HG03378 (cell line): ENCODE data around the gene RASD2.
"Not testable (repeated sequence)": the region's sequence is repeated elsewhere in the genome, so short reads cannot be mapped to it uniquely, and the experiment has no call there.

Experiments used
- ATAC-seq: cut with Tn5 transposase; IDR thresholded peaks from one replicate; pipeline ENCODE4 v1.9.1; 2021; ENCODE audit warnings: mild to moderate bottlenecking, moderate library complexity; ENCODE audit not compliant: unreplicated experiment

The RASD2 gene, protein sequence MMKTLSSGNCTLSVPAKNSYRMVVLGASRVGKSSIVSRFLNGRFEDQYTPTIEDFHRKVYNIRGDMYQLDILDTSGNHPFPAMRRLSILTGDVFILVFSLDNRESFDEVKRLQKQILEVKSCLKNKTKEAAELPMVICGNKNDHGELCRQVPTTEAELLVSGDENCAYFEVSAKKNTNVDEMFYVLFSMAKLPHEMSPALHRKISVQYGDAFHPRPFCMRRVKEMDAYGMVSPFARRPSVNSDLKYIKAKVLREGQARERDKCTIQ

DNA sequence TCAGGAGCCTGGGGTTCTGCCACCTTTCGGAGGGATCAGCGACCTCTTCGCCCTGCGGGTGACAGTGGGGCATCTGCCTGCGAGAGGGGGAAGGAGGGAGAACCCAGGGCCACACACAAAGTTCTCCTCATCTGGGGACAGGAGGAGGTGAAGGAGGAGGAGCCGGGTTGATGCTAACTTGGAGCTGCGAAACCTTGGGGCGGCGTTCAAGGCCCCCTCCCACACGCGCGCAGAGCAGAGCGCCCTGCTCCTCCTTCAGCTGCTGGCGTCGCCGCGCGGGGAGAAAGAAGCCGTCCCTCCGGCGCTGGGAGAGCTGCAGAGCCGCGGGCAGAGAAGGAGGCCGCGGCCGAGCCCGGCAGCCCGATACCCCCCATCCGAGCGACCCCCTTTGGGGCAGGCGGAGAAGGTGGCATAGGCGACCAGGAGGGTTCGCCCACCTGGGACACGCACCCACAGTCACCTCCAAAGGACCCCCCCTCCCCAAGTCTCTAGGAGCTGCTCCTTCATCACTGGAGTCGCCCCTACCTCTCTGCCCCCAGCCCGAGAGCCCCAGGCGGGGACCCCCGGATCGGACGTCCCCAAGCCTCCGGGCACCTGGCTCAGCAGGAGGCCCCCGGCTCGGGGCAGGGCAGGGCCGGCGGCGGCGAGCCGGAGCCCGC is at the start of gene RASD2:
Gene RASD2, plus strand, starts transcription at position 237 of the 659 bp plus-strand sequence. CDS start 5,979 bp downstream, outside the sequence.
- ATAC-seq = no peak

DNA sequence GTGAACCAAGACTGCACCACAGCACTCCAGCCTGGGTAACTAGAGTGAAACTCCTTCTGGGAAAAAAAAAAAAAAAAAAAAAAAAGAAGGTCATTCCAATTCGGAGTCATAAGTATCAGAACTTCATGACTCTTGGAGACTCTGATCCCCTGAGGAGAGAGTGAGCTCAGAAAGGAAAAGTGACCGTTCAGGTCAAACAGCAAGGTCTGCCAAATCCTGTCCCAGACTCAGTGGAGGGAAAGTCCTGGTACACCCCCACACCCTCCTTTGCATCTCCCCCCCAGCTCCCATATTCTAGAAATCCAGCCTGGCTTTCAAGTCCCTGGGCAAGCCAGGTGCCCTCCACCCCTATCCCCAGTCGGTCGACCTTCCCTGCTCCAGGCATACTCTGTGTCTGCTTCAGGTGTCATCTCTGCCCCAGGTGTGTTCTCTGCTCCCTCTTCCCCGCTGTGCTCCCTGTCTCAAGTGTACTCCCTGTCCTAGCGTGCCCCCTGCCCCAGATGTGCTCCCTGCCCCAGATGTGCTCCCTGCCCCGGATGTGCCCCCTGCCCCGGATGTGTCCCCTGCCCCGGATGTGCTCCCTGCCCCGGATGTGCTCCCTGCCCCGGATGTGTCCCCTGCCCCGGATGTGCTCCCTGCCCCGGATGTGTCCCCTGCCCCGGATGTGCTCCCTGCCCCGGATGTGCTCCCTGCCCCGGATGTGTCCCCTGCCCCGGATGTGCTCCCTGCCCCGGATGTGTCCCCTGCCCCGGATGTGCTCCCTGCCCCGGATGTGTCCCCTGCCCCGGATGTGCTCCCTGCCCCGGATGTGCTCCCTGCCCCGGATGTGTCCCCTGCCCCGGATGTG is 49.3 kb upstream of the RASD2 start:
- not testable (repeated sequence) for ATAC-seq

DNA sequence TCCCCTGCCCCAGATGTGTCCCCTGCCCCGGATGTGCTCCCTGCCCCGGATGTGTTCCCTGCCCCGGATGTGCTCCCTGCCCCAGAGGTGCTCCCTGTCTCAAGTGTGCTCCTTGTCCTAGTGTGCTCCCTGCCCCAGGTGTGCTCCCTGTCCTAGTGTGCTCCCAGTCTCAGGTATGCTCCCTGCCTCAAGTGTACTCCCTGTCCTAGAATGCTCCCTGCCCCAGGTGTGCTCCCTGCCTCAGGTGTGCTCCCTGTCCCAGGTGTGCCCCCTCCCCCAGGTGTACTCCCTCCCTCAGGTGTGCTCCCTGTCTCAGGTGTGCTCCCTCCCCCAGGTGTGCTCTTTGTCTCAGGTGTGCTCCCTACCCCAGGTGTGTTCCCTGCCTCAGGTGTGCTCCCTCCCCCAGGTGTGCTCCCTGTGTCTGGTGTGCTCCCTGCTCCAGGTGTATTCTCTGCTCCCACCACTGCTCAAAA is 48.7 kb upstream of the RASD2 start:
- ATAC-seq = no peak

DNA sequence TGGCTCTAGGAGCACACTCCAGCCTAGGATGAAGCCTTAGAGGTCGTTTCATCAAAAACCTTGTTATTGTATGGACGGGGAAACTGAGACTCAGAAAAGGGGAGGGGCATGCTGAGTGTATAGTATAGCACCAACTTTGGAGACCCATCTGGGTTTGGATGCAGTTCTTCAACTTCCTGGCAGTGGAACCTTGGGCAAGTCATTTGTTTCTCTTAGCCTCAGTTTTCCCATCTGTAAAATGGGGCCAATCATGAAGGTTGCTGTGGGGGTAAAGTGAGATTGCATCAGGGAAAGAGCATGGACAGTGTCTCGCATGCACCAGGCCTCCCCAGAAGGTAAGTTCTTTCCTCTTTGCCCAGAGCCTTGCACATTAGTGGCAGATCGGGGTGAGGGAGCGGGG is 47.6 kb upstream of the RASD2 start:
- no peak for ATAC-seq

DNA sequence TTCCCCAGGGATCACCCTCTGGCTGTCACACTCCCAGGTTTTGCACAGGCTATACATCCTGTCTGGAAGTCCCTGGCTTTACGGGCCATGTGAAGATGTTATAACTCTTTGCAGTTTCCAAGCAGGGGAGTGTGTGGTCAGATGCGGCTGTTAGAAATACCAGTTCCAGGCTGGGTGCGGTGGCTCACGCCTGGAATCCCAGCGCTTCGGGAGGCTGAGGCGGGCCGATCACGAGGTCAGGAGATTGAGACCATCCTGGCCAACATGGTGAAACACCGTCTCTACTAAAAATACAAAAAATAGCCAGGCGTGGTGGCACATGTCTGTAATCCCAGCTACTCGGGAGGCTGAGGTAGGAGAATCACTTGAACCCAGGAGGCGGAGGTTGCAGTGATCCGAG is 44.9 kb upstream of the RASD2 start:
- not testable (repeated sequence) for ATAC-seq

DNA sequence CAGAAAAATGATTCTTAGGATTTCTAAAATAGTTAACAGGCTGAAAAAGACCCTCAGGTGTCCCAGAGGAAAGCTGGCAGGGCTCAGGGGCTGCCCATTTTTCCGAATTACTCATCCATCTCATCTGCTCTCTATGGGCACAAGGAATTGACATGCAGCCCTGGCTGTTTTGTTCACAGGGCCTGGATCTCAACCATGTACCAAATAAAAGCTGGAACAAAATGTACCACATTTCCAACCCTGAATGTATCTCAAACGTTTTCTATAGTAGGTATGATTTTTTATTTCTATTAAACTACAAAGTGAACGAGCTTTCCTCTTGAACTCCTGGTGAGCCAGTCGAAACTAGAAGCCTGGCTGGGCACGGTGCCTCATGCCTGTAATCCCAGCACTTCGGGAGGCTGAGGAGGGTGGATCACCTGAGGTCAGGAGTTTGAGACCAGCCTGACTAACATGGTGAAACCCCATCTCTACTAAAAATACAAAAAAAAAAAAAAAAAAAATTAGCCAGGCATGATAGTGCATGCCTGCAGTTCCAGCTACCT is 43.8 kb upstream of the RASD2 start:
- no peak for ATAC-seq

DNA sequence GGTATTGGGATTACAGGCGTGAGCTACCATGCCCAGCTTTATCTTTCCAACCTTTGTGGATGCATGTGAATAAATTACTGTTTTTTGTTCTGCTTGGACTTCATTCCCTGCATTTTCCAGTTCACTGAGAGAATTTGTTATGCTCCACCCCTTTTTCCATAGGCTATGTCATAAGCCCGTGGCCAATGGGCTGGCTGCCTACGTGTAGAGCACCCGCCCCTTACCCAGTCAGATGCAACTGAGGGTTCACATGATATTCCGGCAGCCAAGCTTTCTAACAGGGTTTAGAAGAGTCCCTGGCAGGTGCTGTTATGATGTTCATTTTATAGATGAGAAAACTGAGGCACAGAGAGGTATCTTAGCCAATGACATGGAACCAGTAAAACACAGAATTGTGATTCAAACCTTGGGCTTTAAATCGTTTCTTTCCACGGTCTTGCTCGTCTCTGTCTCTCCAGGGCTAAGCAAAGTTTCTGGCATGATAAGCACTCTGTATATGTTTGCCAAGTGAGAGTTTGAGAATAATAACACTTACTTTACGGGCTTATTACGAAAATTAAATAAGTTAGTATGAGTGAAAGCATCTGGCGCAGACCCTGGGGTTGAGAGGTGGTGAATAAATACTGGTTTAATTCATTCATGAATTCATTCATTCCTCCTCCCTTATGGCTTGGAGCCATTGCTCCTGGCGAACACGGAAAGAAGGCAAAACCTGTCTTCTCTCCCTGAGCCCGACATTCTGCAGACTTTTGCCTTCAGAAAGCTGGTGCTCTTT is 42.4 kb upstream of the RASD2 start:
- ATAC-seq = no peak

DNA sequence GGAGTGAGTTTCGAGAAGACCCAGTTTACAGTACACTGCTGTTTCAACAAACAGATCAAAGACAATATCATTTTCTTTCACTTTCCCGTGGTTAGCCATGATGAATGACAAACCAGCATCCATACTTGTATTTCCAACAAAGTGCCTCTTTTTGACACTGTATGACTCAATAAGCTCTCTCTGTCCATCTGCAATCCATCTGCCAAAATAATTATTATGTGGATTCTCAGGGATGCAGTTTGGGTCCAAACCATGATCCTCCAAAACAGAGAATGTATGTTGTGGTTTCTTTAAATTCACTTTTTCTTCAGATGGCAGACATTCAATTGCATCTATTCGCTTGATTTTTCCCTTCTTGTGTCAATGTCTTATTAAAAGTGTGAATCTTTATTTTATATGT is 37.8 kb upstream of the RASD2 start:
- no peak for ATAC-seq

DNA sequence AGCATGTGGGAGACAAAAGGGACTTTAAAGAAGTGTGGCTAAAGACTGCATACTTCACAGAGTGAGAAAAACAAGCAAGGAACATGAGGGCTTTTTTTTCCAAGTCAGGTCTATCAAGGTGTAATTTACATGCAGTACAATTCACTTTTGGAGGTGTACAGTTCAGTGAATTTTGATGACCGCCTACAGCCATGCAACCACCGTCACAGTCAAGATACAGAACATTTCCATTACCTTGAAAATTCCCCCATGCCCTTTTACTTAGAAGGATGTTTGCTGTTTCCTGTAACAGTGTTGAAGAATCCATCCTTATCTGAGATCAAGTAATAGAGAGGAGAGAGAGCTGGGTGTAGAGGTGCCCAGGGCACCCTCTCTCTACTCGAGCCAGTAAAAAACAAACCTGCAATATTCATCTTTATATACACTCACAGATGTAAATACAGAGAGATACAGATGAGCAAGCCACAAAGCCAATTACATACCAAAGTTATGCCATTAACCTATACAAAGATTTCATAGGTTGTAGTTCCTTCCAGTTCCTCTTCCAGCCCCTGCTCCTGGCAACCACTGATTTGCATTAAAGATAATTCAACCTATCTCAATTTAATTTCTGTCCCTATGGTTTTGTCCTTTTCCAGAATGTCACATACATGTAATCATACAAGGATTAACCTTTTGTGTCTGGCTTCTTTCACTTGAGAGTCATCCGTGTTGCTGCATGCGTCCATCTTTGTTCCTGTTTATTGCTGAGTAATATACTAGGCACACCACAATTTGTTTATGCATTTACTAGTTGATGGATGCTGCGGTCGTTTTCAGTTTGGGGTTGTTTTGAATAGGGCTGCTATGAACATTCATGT is 35.0 kb upstream of the RASD2 start:
- ATAC-seq = no peak

DNA sequence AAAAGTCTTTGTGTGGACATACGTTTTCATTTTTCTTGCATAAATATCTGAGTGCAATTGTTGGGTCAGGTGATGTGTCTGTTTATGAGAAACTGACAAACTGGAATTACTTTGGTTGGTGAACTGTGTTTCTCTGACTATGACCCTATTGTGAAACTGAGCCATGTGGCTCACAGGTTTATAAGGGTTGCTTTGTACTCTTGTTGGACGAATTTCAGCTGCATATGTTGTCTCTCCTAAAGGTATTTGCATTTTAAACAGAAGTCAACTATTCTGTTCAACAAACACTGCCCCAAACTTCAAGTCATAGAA is 34.4 kb upstream of the RASD2 start:
- no peak for ATAC-seq

DNA sequence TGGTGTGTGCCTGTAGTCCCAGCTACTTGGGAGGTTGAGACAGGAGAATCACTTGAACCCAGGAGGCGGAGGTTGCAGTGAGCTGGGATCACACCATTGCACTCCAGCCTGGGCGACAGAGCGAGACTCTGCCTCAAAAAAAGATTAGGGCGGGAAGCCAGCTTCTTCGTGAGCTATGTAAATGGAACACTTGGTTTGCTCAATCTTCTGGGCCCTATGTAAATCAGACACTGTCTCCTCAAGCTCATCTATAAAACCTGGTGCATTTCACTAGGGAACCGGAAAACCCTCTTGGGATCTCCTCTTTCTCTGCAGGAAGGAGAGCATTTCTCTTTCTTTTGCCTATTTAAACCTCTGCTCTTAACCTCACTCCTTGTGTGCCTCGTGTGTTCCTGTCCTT is 32.8 kb upstream of the RASD2 start:
- ATAC-seq = not testable (repeated sequence)

DNA sequence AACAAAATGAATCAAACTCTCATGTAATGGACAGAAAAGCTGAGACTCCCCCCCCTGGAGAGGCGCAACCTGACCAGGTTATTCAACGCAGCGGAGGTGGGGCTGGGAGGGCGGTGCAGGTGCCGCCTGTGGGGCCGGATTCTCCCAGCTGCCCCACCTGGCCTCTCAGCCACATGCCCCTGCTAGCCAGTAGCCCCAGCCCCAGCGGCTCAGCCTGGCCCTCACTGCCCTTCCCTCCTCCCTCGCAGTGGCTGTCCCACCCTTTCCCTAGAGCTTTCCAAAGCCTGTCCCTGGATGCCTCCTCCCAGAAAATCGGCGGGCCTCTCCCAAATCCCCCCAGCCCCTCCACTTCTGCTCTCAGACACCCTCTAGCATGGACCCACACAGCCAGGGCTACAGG is 31.2 kb upstream of the RASD2 start:
- no peak for ATAC-seq

DNA sequence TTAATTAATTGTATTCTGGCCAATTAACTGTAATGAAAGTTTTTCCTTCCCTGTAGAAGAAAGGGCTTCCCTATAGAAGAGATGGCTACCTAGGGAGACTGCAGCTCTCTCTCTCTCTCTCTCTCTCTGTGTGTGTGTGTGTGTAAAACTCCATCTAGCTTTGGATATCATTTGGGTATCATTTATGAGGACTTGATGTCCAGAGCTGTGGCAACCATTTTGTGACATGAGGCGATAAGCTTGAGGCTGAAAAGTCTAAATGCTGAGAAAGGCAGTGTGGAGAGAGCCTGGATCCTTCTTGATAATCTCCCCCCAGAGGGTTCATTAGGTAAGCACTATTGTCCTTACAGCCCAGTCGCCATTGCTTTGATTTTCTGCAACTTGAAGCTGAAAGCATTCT is 30.7 kb upstream of the RASD2 start:
- no peak for ATAC-seq

DNA sequence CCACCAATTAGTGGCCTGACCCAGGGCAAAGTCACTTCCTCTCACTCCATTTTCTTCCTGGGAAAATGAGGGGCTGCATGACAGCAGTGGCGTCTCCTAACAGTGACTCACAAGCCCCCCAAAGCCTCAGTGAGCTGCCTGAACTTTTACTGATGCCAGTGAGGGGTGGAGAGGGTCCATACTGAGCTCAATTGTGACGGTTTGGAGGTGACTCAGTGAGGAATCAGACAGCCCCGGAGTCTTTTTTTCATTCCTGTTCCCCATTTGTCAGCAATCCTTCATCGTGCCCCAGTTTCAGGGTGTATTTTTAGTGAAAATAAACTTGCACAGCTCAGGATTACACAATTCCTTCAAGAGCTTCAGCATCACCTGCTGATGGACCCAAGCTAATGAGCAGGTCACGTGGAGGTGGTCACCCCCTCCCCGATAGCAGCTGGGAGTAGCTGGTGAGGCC is 30.1 kb upstream of the RASD2 start:
- no peak for ATAC-seq

DNA sequence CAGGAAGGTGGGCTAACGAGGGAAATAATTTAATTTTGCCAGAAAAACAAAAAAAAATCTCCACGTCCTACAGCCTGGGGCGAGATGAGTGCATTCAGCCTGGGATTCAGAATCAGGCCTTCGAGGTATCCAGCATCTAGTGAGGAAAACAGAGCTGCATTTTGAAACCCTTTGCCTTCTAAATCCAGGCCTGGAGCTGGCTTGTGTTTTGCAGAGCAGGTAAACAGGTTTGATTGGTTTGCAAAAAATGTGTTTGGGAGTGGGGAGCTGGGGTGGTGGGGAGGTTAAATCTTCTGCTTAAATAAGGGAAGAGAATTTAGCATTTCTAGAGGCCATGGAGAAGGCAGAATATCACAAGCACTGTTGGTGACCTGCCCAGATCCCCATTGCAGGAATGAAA is 29.7 kb upstream of the RASD2 start:
- no peak for ATAC-seq

DNA sequence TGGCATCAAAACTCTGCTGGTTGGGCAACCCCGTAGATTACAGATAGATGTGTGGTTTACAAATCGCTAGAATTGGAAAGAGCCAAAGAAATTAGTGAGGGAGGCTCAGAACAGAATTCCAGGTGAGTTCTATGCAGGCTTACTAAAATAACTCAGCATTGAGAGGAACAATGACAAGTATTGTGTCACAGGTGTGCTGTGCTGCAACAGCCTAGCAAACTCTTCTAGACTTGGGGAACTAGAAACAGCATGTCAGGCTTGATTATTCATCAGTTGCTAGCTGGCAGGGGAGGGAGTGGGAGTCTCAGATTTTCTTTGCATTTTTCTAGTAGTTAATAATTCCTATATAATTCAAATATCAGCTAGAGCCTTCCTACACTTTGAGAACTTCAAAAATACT is 26.3 kb upstream of the RASD2 start:
- no peak for ATAC-seq

DNA sequence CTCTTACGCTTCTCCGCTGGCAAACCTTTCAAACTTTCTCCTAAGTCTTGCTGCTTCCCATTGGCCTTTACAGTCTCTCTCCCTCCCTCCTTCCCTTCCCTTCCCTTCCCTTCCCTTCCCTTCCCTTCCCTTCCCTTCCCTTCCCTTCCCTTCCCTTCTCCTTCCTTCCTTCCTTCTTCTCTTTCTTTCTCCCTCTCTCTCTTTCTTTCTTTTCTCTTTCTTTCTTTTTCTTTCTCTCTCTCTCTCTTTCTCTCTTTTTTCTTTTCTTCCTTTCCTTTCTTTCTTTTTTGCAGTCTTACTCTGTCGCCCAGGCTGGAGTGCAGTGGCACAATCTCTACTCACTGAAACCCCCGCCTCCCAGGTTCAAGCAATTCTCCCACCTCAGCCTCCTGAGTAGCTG is 24.7 kb upstream of the RASD2 start:
- not testable (repeated sequence) for ATAC-seq

DNA sequence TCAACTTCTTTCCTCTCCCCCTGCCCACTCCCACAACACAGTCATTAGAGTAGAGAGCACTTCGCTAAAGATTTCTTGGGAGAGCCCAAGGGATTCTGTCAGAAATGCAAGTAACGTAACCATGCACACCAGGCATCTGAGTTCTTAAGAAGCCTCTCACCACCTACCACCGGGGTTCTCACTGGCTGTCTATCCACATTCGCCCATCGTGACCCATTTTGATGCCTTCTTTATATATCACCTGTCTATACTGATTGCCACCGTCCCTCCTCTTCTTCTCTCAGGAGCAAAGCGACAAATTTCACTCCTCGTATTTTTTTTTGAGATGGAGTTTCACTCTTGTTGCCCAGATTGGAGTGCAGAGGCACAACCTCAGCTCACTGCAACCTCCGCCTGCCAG is 23.9 kb upstream of the RASD2 start:
- no peak for ATAC-seq

DNA sequence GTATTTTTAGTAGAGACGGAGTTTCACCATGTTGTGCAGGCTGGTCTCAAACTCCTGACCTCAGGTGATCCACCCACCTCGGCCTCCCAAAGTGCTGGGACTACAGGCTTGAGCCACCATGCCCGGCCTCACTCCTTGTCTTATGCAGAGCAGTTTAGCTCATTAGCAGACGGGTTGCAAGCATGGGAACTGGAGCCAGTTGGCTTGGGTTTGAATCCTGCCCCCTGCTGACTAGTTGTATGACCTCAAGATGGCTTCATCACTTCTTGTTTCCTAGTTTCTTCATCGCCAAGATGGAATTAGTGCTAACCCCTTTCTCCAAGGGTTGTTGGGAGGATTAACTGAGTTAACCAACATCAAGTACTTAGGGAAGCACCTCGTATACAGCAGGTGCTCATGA is 23.4 kb upstream of the RASD2 start:
- ATAC-seq = no peak
